HUES48 (cell line): Measurements from ENCODE around the gene FXYD1.

Source experiments
- H3K27ac ChIP-seq: one replicate; pipeline ENCODE4 v1.7.0; 2013; ENCODE audit warnings: low read depth, low read length, inconsistent platforms
- H3K27me3 ChIP-seq: 2 replicates; pipeline ENCODE4 v1.6.1; 2013; ENCODE audit warnings: mild to moderate bottlenecking, low read length; ENCODE audit not compliant: control insufficient read depth, insufficient read depth
- H3K36me3 ChIP-seq: 2 replicates; pipeline ENCODE4 v1.6.1; 2013; ENCODE audit warnings: low read length; ENCODE audit not compliant: control insufficient read depth, insufficient read depth
- H3K4me1 ChIP-seq: 2 replicates; pipeline ENCODE4 v1.6.1; 2013; ENCODE audit warnings: mild to moderate bottlenecking, low read length; ENCODE audit not compliant: control insufficient read depth, insufficient read depth
- H3K4me3 ChIP-seq: 2 replicates; pipeline ENCODE4 v1.5.1; 2013; ENCODE audit warnings: mild to moderate bottlenecking, low read depth, low read length
- H3K9ac ChIP-seq: 2 replicates; pipeline ENCODE4 v1.6.1; 2013; ENCODE audit warnings: mild to moderate bottlenecking, low read depth, low read length, moderate library complexity
- H3K9me3 ChIP-seq: 2 replicates; pipeline ENCODE4 v1.6.1; 2013; ENCODE audit warnings: low read length; ENCODE audit not compliant: control insufficient read depth, insufficient read depth

Gene FXYD1

GRCh38 chr19:35159606-35160005 is 21.0 kb downstream of the FXYD1 start:
- Histone ChIP-seq H3K9me3 (no peaks in the 10 kb centered on the region), H3K27ac (no peak overlapping the region), H3K4me1 (peaks cover 9% of the 10 kb centered on the region; the same call in 1 of the 2 replicates), H3K36me3 (peaks cover 70% of the 10 kb centered on the region), H3K9ac (no peak overlapping the region), H3K4me3 (no peak overlapping the region), H3K27me3 (no peaks in the 10 kb centered on the region)

DNA sequence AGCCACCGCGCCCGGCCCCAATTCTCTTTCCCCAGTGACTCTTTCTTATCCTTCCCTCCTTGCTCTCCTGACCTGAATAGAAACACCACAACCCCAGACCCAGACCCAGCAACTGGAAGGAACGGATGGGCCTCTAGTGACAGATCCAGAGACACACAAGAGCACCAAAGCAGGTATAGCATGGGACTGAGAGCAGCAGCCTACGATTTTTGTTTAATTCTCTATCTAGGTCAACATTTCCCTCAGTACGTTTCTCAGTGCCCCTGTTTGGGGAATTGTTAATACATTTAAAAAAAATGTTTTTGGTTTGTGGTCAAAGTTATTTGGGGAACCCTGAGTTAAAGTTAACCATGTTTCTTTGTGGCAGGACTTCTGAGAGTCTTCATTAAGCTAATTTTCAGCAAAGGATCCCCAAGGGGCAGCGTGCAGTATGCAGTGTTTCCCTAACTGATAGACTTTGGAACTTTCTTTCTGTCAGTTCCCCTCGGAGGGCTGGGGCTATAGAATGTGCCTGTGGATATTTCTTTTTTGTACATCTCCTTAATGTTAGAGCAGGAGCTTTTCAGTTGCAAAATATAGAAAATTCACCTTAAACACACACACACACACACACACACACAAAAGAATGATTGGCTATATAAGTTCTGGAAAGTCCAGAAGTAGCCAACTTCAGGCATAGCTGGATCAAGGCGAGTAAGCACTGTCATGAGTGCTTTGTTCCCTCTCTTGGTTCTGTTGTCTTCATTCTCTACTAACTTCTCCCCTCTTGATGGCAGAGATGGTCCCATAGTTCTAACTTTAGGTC is 22.2 kb downstream of the FXYD1 start:
- no peak overlapping the region for H3K9ac ChIP-seq
- no peak overlapping the region for H3K27ac ChIP-seq
- H3K4me3 ChIP-seq = no peak overlapping the region
- H3K4me1 ChIP-seq = peaks cover under 1% of the 10 kb centered on the region; the same call in 1 of the 2 replicates
- H3K9me3 ChIP-seq = no peaks in the 10 kb centered on the region
- H3K36me3 ChIP-seq = peaks cover 82% of the 10 kb centered on the region
- H3K27me3 ChIP-seq = no peaks in the 10 kb centered on the region

DNA sequence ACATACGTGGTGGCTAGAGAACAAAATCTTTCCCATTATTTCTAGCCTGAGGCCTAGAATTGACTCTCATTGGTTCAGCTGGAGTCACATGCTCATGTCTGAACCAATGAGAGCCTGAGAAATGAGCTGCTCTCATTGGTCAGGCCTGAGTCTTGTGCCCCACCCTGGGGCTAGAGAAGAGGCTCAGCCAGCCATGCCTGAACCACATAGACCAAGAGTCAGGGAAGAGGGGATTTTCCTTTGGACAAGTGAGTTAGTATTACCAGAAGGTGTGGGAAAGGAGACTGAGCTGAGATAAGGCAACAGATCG is 22.8 kb downstream of the FXYD1 start:
- H3K36me3 ChIP-seq = peaks cover 87% of the 10 kb centered on the region
- H3K27me3 ChIP-seq = no peaks in the 10 kb centered on the region
- 0 out of 2 replicates have a peak, but pooled peaks cover under 1% of the 10 kb centered on the region for H3K9me3 ChIP-seq
- no peak overlapping the region for H3K9ac ChIP-seq
- no peak overlapping the region for H3K27ac ChIP-seq
- no peak overlapping the region for H3K4me3 ChIP-seq
- no peaks in the 10 kb centered on the region for H3K4me1 ChIP-seq

- peaks cover 92% of the 10 kb centered on the region for H3K36me3 ChIP-seq
Measured at GRCh38 chr19:35162471-35163326, 24.1 kb downstream of the FXYD1 start.

DNA sequence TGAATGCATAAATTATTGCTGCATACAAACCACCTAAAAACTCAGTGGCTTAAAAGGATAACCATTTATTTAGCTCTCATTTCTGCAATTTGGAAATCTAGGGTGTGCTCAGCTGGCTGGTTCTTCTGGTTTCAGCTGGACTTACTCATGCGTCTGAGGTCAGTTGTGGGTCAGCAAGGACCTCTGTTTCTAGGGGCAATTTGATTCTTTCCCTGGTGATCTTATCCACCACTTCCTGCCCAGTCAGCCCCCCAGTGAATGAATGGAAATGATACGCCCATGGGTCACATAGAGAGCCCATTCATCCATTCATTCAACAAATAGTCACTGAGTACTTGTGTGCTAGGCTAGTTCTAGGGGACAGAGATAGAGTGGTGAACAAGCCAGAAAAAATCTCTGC is 25.8 kb downstream of the FXYD1 start:
- no peaks in the 10 kb centered on the region for H3K27me3 ChIP-seq
- 0 out of 2 replicates have a peak, but pooled peaks cover 4% of the 10 kb centered on the region for H3K9me3 ChIP-seq
- H3K4me1 ChIP-seq = no peaks in the 10 kb centered on the region
- H3K27ac ChIP-seq = no peak overlapping the region
- H3K9ac ChIP-seq = no peak overlapping the region
- H3K36me3 ChIP-seq = peaks cover 83% of the 10 kb centered on the region
- H3K4me3 ChIP-seq = no peak overlapping the region

More at GRCh38 chr19:35162471-35163326, 24.1 kb downstream of the FXYD1 start:
- H3K9me3 ChIP-seq = 0 out of 2 replicates have a peak, but pooled peaks cover 4% of the 10 kb centered on the region
- H3K9ac ChIP-seq = no peak overlapping the region
- H3K27me3 ChIP-seq = no peaks in the 10 kb centered on the region
- no peak overlapping the region for H3K27ac ChIP-seq
- H3K4me3 ChIP-seq = no peak overlapping the region
- H3K4me1 ChIP-seq = no peaks in the 10 kb centered on the region

GRCh38 chr19:35165200-35166058 is 26.8 kb downstream of the FXYD1 start:
- H3K4me1 ChIP-seq = no peaks in the 10 kb centered on the region
- 0 out of 2 replicates have a peak, but pooled peaks cover 4% of the 10 kb centered on the region for H3K9me3 ChIP-seq
- no peak overlapping the region for H3K4me3 ChIP-seq
- peaks cover 79% of the 10 kb centered on the region for H3K36me3 ChIP-seq
- H3K9ac ChIP-seq = no peak overlapping the region
- H3K27ac ChIP-seq = no peak overlapping the region
- no peaks in the 10 kb centered on the region for H3K27me3 ChIP-seq

- no peak overlapping the region for H3K27ac ChIP-seq
- H3K36me3 ChIP-seq = peaks cover 74% of the 10 kb centered on the region
- no peak overlapping the region for H3K4me3 ChIP-seq
- no peak overlapping the region for H3K9ac ChIP-seq
- H3K4me1 ChIP-seq = no peaks in the 10 kb centered on the region
- 0 out of 2 replicates have a peak, but pooled peaks cover 4% of the 10 kb centered on the region for H3K9me3 ChIP-seq
- H3K27me3 ChIP-seq = no peaks in the 10 kb centered on the region
Measured at GRCh38 chr19:35166100-35167063, 27.8 kb downstream of the FXYD1 start.

- no peak overlapping the region for H3K9ac ChIP-seq
- H3K27ac ChIP-seq = no peak overlapping the region
- H3K4me3 ChIP-seq = no peak overlapping the region
- H3K4me1 ChIP-seq = no peaks in the 10 kb centered on the region
- 0 out of 2 replicates have a peak, but pooled peaks cover 4% of the 10 kb centered on the region for H3K9me3 ChIP-seq
- H3K36me3 ChIP-seq = peaks cover 63% of the 10 kb centered on the region
- H3K27me3 ChIP-seq = no peaks in the 10 kb centered on the region
Measured at GRCh38 chr19:35167251-35168119, 28.9 kb downstream of the FXYD1 start.

GRCh38 chr19:35168196-35168595 is 29.6 kb downstream of the FXYD1 start:
- H3K9me3 ChIP-seq = 0 out of 2 replicates have a peak, but pooled peaks cover 4% of the 10 kb centered on the region
- H3K27me3 ChIP-seq = no peaks in the 10 kb centered on the region
- H3K4me1 ChIP-seq = no peaks in the 10 kb centered on the region
- no peak overlapping the region for H3K4me3 ChIP-seq
- peaks cover 57% of the 10 kb centered on the region for H3K36me3 ChIP-seq
- H3K27ac ChIP-seq = no peak overlapping the region
- no peak overlapping the region for H3K9ac ChIP-seq
